SKM-1 treated with dmso at 0.1 percent for 144 hours (cell line): ENCODE results near the gene MCM6.
"Not testable (repeated sequence)": the region's sequence is repeated elsewhere in the genome, so short reads cannot be mapped to it uniquely, and the experiment has no call there.

Experiments
- DNase-seq: peaks from one replicate; lab custom pipeline; 2025; ENCODE audit not compliant: unreplicated experiment; lab: John Stamatoyannopoulos, UW

Gene MCM6

GRCh38 chr2:135876066-135876711 is at the start of gene MCM6:
Gene MCM6, minus strand, starts transcription at chr2:135876443. Its CDS starts 78 bp downstream, at chr2:135876365.
- peak; percentile 97 for DNase-seq

GRCh38 chr2:135925571-135925970 is 49.3 kb upstream of the MCM6 start:
- no peak for DNase-seq

- DNase-seq, result peak; percentile 25
Observed at GRCh38 chr2:135916207-135916606, 40.0 kb upstream of the MCM6 start.

GRCh38 chr2:135914485-135914884 is 38.2 kb upstream of the MCM6 start:
- DNase-seq, result no peak

GRCh38 chr2:135913727-135914365 is 37.6 kb upstream of the MCM6 start:
- DNase-seq, result peak; percentile 55

GRCh38 chr2:135909976-135910375 is 33.7 kb upstream of the MCM6 start:
- no peak for DNase-seq

GRCh38 chr2:135905679-135906078 is 29.4 kb upstream of the MCM6 start:
- DNase-seq, result no peak

- DNase-seq, result no peak
Observed at GRCh38 chr2:135904341-135904989, 28.2 kb upstream of the MCM6 start.

- no peak for DNase-seq
Observed at GRCh38 chr2:135903650-135904049, 27.4 kb upstream of the MCM6 start.

GRCh38 chr2:135899567-135899966 is 23.3 kb upstream of the MCM6 start:
- DNase-seq, result no peak

GRCh38 chr2:135898234-135898786 is 22.1 kb upstream of the MCM6 start:
- no peak for DNase-seq

GRCh38 chr2:135894930-135895329 is 18.7 kb upstream of the MCM6 start:
- DNase-seq, result no peak

GRCh38 chr2:135893374-135893794 is 17.1 kb upstream of the MCM6 start:
- no peak for DNase-seq

- peak; percentile 12 for DNase-seq
Observed at GRCh38 chr2:135890835-135891234, 14.6 kb upstream of the MCM6 start.

GRCh38 chr2:135890149-135890548 is 13.9 kb upstream of the MCM6 start:
- no peak for DNase-seq

- not testable (repeated sequence) for DNase-seq
Observed at GRCh38 chr2:135888587-135888986, 12.3 kb upstream of the MCM6 start.

- no peak for DNase-seq
Observed at GRCh38 chr2:135885709-135886108, 9.5 kb upstream of the MCM6 start.

GRCh38 chr2:135882415-135882814 is 6.2 kb upstream of the MCM6 start:
- no peak for DNase-seq

GRCh38 chr2:135876770-135877169 is 527 bp upstream of the MCM6 start:
- DNase-seq, result not testable (repeated sequence)

GRCh38 chr2:135875491-135876065 is 665 bp downstream of the MCM6 start:
- peak; percentile 32 for DNase-seq

- no peak for DNase-seq
Observed at GRCh38 chr2:135874777-135875365, 1.4 kb downstream of the MCM6 start.
